ENCODE results near the gene GRAP.

The GRAP gene

GRCh38 chr17:18987862-18988545 lies 58.8 kb downstream of the GRAP start:
- Histone ChIP-seq H3K27me3 (ENCODE audit: insufficient read depth, low read depth, severe bottlenecking) (no peaks in the 10 kb centered on the region), H3K36me3 (no peaks in the 10 kb centered on the region), H3K4me3 (ENCODE audit: low read depth, low read length) (no peak overlapping the region), H3K9me3 (ENCODE audit: severe bottlenecking) (no peaks in the 10 kb centered on the region), H3K27ac (no peak overlapping the region)
- no peak for DNase-seq
- TF ChIP-seq CTCF (IDR thresholded peaks at IDR 0.05; ENCODE audit: low read depth, low read length) = no peak

- Histone ChIP-seq H3K36me3 (no peaks in the 10 kb centered on the region), H3K27me3 (ENCODE audit: insufficient read depth, low read depth, severe bottlenecking) (no peaks in the 10 kb centered on the region), H3K4me3 (ENCODE audit: low read depth, low read length) (no peak overlapping the region), H3K9me3 (ENCODE audit: severe bottlenecking) (no peaks in the 10 kb centered on the region), H3K27ac (no peak overlapping the region)
- TF ChIP-seq CTCF (IDR thresholded peaks at IDR 0.05; ENCODE audit: low read depth, low read length) = no peak
- DNase-seq = no peak
These were observed 59.5 kb downstream of the GRAP start for GRCh38 chr17:18987230-18987610.

GRCh38 chr17:18986541-18987229 lies 60.1 kb downstream of the GRAP start:
- Histone ChIP-seq H3K27ac (no peak overlapping the region), H3K27me3 (ENCODE audit: insufficient read depth, low read depth, severe bottlenecking) (no peaks in the 10 kb centered on the region), H3K36me3 (no peaks in the 10 kb centered on the region), H3K9me3 (ENCODE audit: severe bottlenecking) (no peaks in the 10 kb centered on the region), H3K4me3 (ENCODE audit: low read depth, low read length) (no peak overlapping the region)
- TF ChIP-seq CTCF (IDR thresholded peaks at IDR 0.05; ENCODE audit: low read depth, low read length) = no peak
- no peak for DNase-seq

GRCh38 chr17:18985475-18985874 lies 61.3 kb downstream of the GRAP start:
- no peak for TF ChIP-seq CTCF (IDR thresholded peaks at IDR 0.05; ENCODE audit: low read depth, low read length)
- DNase-seq = no peak
- no peaks in the 10 kb centered on the region for H3K27me3 ChIP-seq (ENCODE audit: insufficient read depth, low read depth, severe bottlenecking)
- no peaks in the 10 kb centered on the region for H3K36me3 ChIP-seq
- no peak overlapping the region for H3K27ac ChIP-seq
- no peak overlapping the region for H3K4me3 ChIP-seq (ENCODE audit: low read depth, low read length)
- H3K9me3 ChIP-seq (ENCODE audit: severe bottlenecking) = no peaks in the 10 kb centered on the region

- Histone ChIP-seq H3K36me3 (no peaks in the 10 kb centered on the region), H3K27me3 (ENCODE audit: insufficient read depth, low read depth, severe bottlenecking) (no peaks in the 10 kb centered on the region), H3K27ac (no peak overlapping the region), H3K4me3 (ENCODE audit: low read depth, low read length) (no peak overlapping the region), H3K9me3 (ENCODE audit: severe bottlenecking) (no peaks in the 10 kb centered on the region)
- no peak for TF ChIP-seq CTCF (IDR thresholded peaks at IDR 0.05; ENCODE audit: low read depth, low read length)
- DNase-seq = no peak
These were observed 62.3 kb downstream of the GRAP start for GRCh38 chr17:18984273-18985114.

All from WERI-Rb-1 (cell line).